ENCODE data around the gene KAZN. TPM values are rescaled to one million over a fixed set of nuclear protein-coding genes. Genes with fewer than 3 reads are reported as not detected.

Gene KAZN
- total and polyA plus RNA-seq, 2 donors from 2014 or later: 17.4 to 60.8 TPM

GRCh38 chr1:14616632-14617396 lies 18.3 kb downstream of the KAZN start:
- DNase-seq (no peak), FAIRE-seq (no peak)
- TF ChIP-seq CTCF (IDR thresholded peaks at IDR 0.05; ENCODE audit: borderline replicate concordance, extremely low read depth, insufficient read depth): no peak
- no peak overlapping the region for H3K27ac ChIP-seq (ENCODE audit: low read depth in 2 of 2, low read length in 2 of 2)
- no peaks in the 10 kb centered on the region for H3K4me1 ChIP-seq (ENCODE audit: control insufficient read depth in 2 of 3, insufficient read depth in 2 of 3, low read depth in 1 of 3, low read length in 3 of 3)
- H3K4me3 ChIP-seq (ENCODE audit: low read length in 3 of 3): no peak overlapping the region
- no peak overlapping the region for H3K9ac ChIP-seq (ENCODE audit: low read length in 3 of 3)
- H3K27me3 ChIP-seq (ENCODE audit: control insufficient read depth, insufficient read depth, low read length): no peaks in the 10 kb centered on the region
- intact Hi-C loops (cut with DNase I): no loop called here
- H3K9me3 ChIP-seq (ENCODE audit: control insufficient read depth in 2 of 3, insufficient read depth in 1 of 3, low read length in 3 of 3): no peaks in the 10 kb centered on the region
- H3K36me3 ChIP-seq (ENCODE audit: control insufficient read depth in 2 of 3, insufficient read depth in 3 of 3, low read length in 3 of 3): no peaks in the 10 kb centered on the region

- H3K4me3 ChIP-seq (ENCODE audit: low read length in 3 of 3): no peak overlapping the region
- TF ChIP-seq CTCF (IDR thresholded peaks at IDR 0.05; ENCODE audit: borderline replicate concordance, extremely low read depth, insufficient read depth): no peak
- no peak overlapping the region for H3K9ac ChIP-seq (ENCODE audit: low read length in 3 of 3)
- intact Hi-C loops (cut with DNase I): no loop called here
- no peaks in the 10 kb centered on the region for H3K27me3 ChIP-seq (ENCODE audit: control insufficient read depth, insufficient read depth, low read length)
- H3K4me1 ChIP-seq (ENCODE audit: control insufficient read depth in 2 of 3, insufficient read depth in 2 of 3, low read depth in 1 of 3, low read length in 3 of 3): no peaks in the 10 kb centered on the region
- no peak overlapping the region for H3K27ac ChIP-seq (ENCODE audit: low read depth in 2 of 2, low read length in 2 of 2)
- DNase-seq (no peak), FAIRE-seq (no peak)
- H3K9me3 ChIP-seq (ENCODE audit: control insufficient read depth in 2 of 3, insufficient read depth in 1 of 3, low read length in 3 of 3): no peaks in the 10 kb centered on the region
- no peaks in the 10 kb centered on the region for H3K36me3 ChIP-seq (ENCODE audit: control insufficient read depth in 2 of 3, insufficient read depth in 3 of 3, low read length in 3 of 3)
Measured at GRCh38 chr1:14617791-14618190, 19.3 kb downstream of the KAZN start.

- Histone ChIP-seq H3K4me3 (ENCODE audit: low read length in 3 of 3) (no peak overlapping the region), H3K27me3 (ENCODE audit: control insufficient read depth, insufficient read depth, low read length) (no peaks in the 10 kb centered on the region), H3K27ac (ENCODE audit: low read depth in 2 of 2, low read length in 2 of 2) (no peak overlapping the region), H3K4me1 (ENCODE audit: control insufficient read depth in 2 of 3, insufficient read depth in 2 of 3, low read depth in 1 of 3, low read length in 3 of 3) (no peaks in the 10 kb centered on the region), H3K9me3 (ENCODE audit: control insufficient read depth in 2 of 3, insufficient read depth in 1 of 3, low read length in 3 of 3) (no peaks in the 10 kb centered on the region), H3K9ac (ENCODE audit: low read length in 3 of 3) (no peak overlapping the region), H3K36me3 (ENCODE audit: control insufficient read depth in 2 of 3, insufficient read depth in 3 of 3, low read length in 3 of 3) (no peaks in the 10 kb centered on the region)
- no peak for TF ChIP-seq CTCF (IDR thresholded peaks at IDR 0.05; ENCODE audit: borderline replicate concordance, extremely low read depth, insufficient read depth)
- DNase-seq: no peak
- no peak for FAIRE-seq
- intact Hi-C loops (cut with DNase I): no loop called here
Measured at GRCh38 chr1:14620941-14621340, 22.5 kb downstream of the KAZN start.

All from kidney (tissue), 14 donors.